PC-9 (cell line): ENCODE results near the gene OSTM1. TPM values are rescaled to one million over a fixed set of nuclear protein-coding genes. Genes with fewer than 3 reads are reported as not detected.

Experiments used
- BruUV-seq: library from RNA; stranded (reverse); fragments of 400-500 nt; replicated peaks from 2 replicates; lab custom pipeline; 2021; lab: Mats Ljungman, UMichigan
- CTCF ChIA-PET: fragments of 300-600 bp; sonication (Branson Sonifier 250); formaldehyde crosslinking; loops from one replicate; lab custom pipeline; 2022; ENCODE audit warnings: antibody characterized with exemption; lab: Charles Lee
- POLR2A ChIA-PET: fragments of 300-600 bp; sonication (Branson Sonifier 250); formaldehyde crosslinking; loops from one replicate; lab custom pipeline; 2022; ENCODE audit warnings: antibody characterized with exemption; ENCODE audit not compliant: unreplicated experiment; lab: Charles Lee
- DNase-seq, 2 experiments: peaks; one replicate each; pipeline versions ENCODE4 v3.0.0 to v3.0.0-alpha.2; 2015 to 2022; ENCODE audit warnings: mixed read lengths in 1 of 2
- H2AFZ ChIP-seq: fragments of 200-600 bp; sonication (generic); 2 replicates; pipeline ENCODE4 v1.8.1; 2017; ENCODE audit warnings: antibody characterized with exemption
- H3F3A ChIP-seq: fragments of 200-600 bp; sonication (generic); 2 replicates; pipeline ENCODE4 v1.8.1; 2017; ENCODE audit warnings: antibody characterized with exemption, mild to moderate bottlenecking, low read depth; ENCODE audit not compliant: insufficient read depth
- H3K27ac ChIP-seq: fragments of 200-600 bp; sonication (generic); 2 replicates; pipeline ENCODE4 v1.6.1; 2016; ENCODE audit warnings: mixed run types
- H3K27me3 ChIP-seq: fragments of 200-600 bp; sonication (generic); 2 replicates; pipeline ENCODE4 v1.6.1; 2016; ENCODE audit warnings: low read depth, mixed run types; ENCODE audit not compliant: insufficient read depth
- H3K36me3 ChIP-seq: fragments of 200-600 bp; sonication (generic); 2 replicates; pipeline ENCODE4 v1.6.1; 2016; ENCODE audit warnings: low read depth, mixed run types
- H3K4me1 ChIP-seq: fragments of 200-600 bp; sonication (generic); replicated peaks from 2 replicates; pipeline ENCODE4 v1.6.1; 2016; ENCODE audit warnings: mixed run types; ENCODE audit not compliant: insufficient read depth
- H3K4me2 ChIP-seq: fragments of 200-600 bp; sonication (generic); 2 replicates; pipeline ENCODE4 v1.6.1; 2017; ENCODE audit warnings: mixed run types
- H3K4me3 ChIP-seq: fragments of 200-600 bp; sonication (generic); 2 replicates; pipeline ENCODE4 v1.6.1; 2016; ENCODE audit warnings: mixed run types
- H3K79me2 ChIP-seq: fragments of 200-600 bp; sonication (generic); 2 replicates; pipeline ENCODE4 v1.6.1; 2017; ENCODE audit warnings: low read depth, mixed run types
- H3K9me2 ChIP-seq: fragments of 200-600 bp; sonication (generic); 2 replicates; pipeline ENCODE4 v1.8.1; 2017; ENCODE audit warnings: mild to moderate bottlenecking; ENCODE audit not compliant: insufficient read depth
- H3K9me3 ChIP-seq: fragments of 200-600 bp; sonication (generic); 2 replicates; pipeline ENCODE4 v1.8.1; 2016; ENCODE audit warnings: low read depth; ENCODE audit not compliant: insufficient read depth
- H4K20me1 ChIP-seq: fragments of 200-600 bp; sonication (generic); 2 replicates; pipeline ENCODE4 v1.8.1; 2017; ENCODE audit not compliant: insufficient read depth
- CTCF ChIP-seq: fragments of 200-600 bp; sonication (generic); conservative IDR thresholded peaks from 2 replicates; pipeline ENCODE4 v1.6.1; 2017; ENCODE audit warnings: mixed run types, antibody characterized with exemption, mild to moderate bottlenecking, moderate library complexity
- EZH2 ChIP-seq: fragments of 200-600 bp; sonication (generic); IDR thresholded peaks from 2 replicates; pipeline ENCODE4 v1.8.0; 2017; ENCODE audit warnings: antibody characterized with exemption, low read depth
- intact Hi-C: fragments of 100-400 bp; cut with micrococcal nuclease; formaldehyde crosslinking; loops from one replicate; pipeline ENCODE4 v1.10.0; 2022; ENCODE audit not compliant: unreplicated experiment
- total RNA-seq: library from RNA; stranded (reverse); gene quantifications from 2 replicates; pipeline ENCODE4 v1.2.3, GENCODE V29; 2021

OSTM1 gene
- total RNA-seq, 1 experiment from 2014 or later = 13.7 TPM

DNA sequence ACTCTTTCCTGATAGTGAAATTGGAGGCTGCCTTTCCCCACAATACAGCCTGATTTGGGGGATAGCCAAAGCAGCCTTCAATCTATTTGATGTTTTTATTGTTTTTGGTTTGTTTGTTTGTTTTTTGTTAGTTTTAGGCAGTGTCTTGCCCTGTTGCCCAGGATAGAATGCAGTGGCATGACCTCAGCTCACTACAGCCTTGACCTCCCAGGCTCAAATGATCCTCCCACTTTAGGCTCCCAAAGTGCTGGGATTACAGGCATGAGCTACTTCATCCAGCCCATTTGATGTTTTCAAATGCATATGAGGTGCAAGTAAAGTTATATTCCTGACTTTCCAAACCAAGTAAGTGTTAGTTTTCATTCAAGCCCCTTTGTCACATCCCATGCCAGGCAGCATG, 75.2 kb downstream of the OSTM1 start:
- no peaks in the 10 kb centered on the region for H3F3A ChIP-seq
- no peak for TF ChIP-seq EZH2
- TF ChIP-seq CTCF = no peak
- H3K27ac ChIP-seq = no peak overlapping the region
- H3K4me2 ChIP-seq = no peak overlapping the region
- BruUV-seq = no TSS peak
- H3K27me3 ChIP-seq = no peaks in the 10 kb centered on the region
- intact Hi-C loops = no loop called here
- H3K9me3 ChIP-seq = no peaks in the 10 kb centered on the region
- no peak overlapping the region for H2AFZ ChIP-seq
- no peaks in the 10 kb centered on the region for H3K9me2 ChIP-seq
- DNase-seq = no peak
- H3K36me3 ChIP-seq = no peaks in the 10 kb centered on the region
- CTCF ChIA-PET = no interaction called here
- no peaks in the 10 kb centered on the region for H3K79me2 ChIP-seq
- H3K4me3 ChIP-seq = no peak overlapping the region
- H3K4me1 ChIP-seq = no peaks in the 10 kb centered on the region
- no peaks in the 10 kb centered on the region for H4K20me1 ChIP-seq
- POLR2A ChIA-PET = no interaction called here

DNA sequence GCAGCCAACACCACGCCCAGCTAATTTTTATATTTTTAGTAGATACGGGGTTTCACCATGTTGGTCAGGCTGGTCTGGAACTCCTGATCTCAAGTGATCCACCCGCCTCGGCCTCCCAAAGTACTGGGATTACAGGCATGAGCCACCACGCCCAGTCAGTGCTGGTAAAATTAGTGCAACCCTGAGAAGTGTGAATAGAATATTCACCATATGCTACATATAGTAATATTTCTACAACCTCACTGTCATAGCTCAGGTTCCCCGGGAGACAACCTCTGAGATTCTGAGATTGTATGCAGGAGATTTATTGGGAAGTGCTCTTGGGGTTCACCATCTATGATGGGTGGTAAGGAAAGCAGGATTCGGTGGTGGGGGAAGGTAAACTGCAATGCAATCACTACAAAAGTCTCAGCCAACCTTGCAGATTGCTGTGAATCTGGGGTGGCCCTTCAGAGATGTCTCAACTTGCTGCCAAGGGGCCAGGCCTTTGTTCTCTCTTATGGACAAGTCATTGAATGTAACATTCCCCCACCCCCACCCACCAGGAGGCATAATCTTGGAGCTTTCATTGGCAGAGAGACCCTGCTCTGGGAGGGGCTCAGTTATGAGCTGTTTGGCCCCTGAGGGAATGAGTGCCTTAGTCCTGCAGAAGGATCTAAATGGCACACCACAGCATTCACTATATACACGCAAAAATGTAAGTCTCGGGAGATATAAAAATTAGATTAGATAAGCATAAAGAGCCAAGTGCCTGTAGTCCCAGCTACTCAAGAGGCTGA, 82.6 kb downstream of the OSTM1 start:
- H3K9me2 ChIP-seq = no peaks in the 10 kb centered on the region
- H3K27ac ChIP-seq = no peak overlapping the region
- no peaks in the 10 kb centered on the region for H4K20me1 ChIP-seq
- H3K79me2 ChIP-seq = no peaks in the 10 kb centered on the region
- no peaks in the 10 kb centered on the region for H3K36me3 ChIP-seq
- no peak for DNase-seq
- H3K4me3 ChIP-seq = no peak overlapping the region
- no peaks in the 10 kb centered on the region for H3K4me1 ChIP-seq
- no TSS peak for BruUV-seq
- H2AFZ ChIP-seq = no peak overlapping the region
- intact Hi-C loops = no loop called here
- TF ChIP-seq CTCF = no peak
- TF ChIP-seq EZH2 = no peak
- no peaks in the 10 kb centered on the region for H3K9me3 ChIP-seq
- POLR2A ChIA-PET = no interaction called here
- H3F3A ChIP-seq = no peaks in the 10 kb centered on the region
- H3K27me3 ChIP-seq = no peaks in the 10 kb centered on the region
- no peak overlapping the region for H3K4me2 ChIP-seq
- CTCF ChIA-PET = no interaction called here

Other genes starting within 250 kb of the OSTM1 start
- gene SEC63, start 116.5 kb downstream of the OSTM1 start, total RNA-seq = 43.0 and 101 TPM in 2 replicates
- not detected in 2 replicates for gene NR2E1, start 91.3 kb upstream of the OSTM1 start, total RNA-seq
- gene SNX3, start 186.3 kb upstream of the OSTM1 start, total RNA-seq = 71.8 and 102 TPM in 2 replicates
- 8.9 and 13.4 TPM in 2 replicates for gene AFG1L, start 220.3 kb upstream of the OSTM1 start, total RNA-seq